Measurements from ENCODE around the gene GPC1.

GPC1 gene

DNA sequence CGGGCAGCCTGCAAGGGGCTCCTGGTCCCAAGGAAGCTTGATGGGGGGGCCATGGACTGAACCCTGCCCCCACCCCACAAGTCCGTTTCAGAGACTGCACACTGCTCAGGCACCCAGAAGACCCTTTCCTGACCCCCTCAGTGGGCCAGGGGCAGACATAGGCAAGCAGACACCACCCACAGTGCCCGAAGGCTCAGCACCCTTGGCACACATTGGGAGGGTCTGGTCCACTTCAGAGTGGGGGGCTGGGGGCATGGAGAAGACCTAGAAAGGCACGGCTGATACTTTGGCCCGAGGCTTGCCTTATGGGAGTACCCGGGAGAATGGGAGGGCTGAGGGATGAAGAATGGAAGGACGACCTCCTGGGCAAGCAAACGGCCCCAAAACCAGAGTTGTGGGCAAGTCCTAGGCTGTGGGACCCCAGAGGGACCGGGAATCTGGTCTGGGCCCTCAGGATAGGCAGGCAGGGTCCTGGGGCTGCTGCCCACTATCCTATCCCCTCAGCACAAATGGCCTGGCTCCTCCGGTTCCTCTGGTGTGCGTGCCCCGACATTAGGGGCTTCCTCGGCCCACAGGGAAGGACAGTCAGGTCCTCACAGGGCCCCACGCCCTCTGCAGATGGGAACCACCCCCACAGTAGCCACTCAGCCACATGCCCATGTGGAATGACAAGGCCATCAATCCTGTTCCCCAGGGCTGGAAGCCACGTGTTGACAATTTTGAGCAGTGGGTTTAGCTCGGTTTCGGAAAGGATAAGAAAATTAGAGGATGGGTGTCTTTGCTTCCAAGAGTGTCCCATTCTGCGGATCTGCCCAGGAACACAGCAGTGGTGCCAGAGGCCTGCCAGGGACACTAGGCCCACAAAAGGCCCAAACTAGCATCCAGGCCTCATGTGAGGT is 15.0 kb upstream of the GPC1 start:
- TF ChIP-seq POU2F2 (IDR thresholded peaks at IDR 0.05; ENCODE audit: low read depth, low read length) (no peak), SPI1 (IDR thresholded peaks at IDR 0.05; ENCODE audit: low read depth, low read length) (no peak), PAX5 (IDR thresholded peaks at IDR 0.05; ENCODE audit: insufficient read depth, low read length, severe bottlenecking) (no peak), POLR2AphosphoS5 (IDR thresholded peaks at IDR 0.05; ENCODE audit: low read depth, low read length) (no peak), POLR2A (IDR thresholded peaks at IDR 0.05; ENCODE audit: low read depth, low read length) (no peak), TAF1 (IDR thresholded peaks at IDR 0.05; ENCODE audit: low read depth, low read length) (no peak)

DNA sequence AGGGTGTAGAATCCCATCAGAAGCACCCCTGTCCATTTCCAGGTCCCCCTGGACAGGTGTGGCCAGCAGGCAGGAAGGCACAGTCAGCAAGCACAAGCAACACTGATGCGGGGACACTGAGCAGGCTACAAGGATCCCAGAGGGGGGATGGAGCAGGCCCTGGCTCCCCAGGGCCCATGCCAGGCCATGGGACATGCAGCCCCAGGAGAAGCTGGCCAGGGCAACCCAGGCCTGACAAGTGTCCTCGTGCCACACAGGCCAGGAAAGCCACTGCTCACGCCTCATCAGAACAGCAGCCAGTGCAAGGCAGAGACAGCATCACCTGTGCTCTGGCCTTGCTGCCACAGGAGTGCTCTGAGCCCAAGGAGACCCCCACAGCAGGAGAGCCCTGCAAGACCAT is 14.1 kb upstream of the GPC1 start:
- DNase-seq (ENCODE audit: insufficient read length, low spot score) (no peak), FAIRE-seq (no peak)
- TF ChIP-seq POLR2A (IDR thresholded peaks at IDR 0.05; ENCODE audit: low read depth, low read length) (no peak), TAF1 (IDR thresholded peaks at IDR 0.05; ENCODE audit: low read depth, low read length) (no peak), PAX5 (IDR thresholded peaks at IDR 0.05; ENCODE audit: insufficient read depth, low read length, severe bottlenecking) (no peak), POU2F2 (IDR thresholded peaks at IDR 0.05; ENCODE audit: low read depth, low read length) (no peak), POLR2AphosphoS5 (IDR thresholded peaks at IDR 0.05; ENCODE audit: low read depth, low read length) (no peak), SPI1 (IDR thresholded peaks at IDR 0.05; ENCODE audit: low read depth, low read length) (no peak)

More for the DNA sequence above, 15.0 kb upstream of the GPC1 start:
- DNase-seq (ENCODE audit: insufficient read length, low spot score) (no peak), FAIRE-seq (no peak)

DNA sequence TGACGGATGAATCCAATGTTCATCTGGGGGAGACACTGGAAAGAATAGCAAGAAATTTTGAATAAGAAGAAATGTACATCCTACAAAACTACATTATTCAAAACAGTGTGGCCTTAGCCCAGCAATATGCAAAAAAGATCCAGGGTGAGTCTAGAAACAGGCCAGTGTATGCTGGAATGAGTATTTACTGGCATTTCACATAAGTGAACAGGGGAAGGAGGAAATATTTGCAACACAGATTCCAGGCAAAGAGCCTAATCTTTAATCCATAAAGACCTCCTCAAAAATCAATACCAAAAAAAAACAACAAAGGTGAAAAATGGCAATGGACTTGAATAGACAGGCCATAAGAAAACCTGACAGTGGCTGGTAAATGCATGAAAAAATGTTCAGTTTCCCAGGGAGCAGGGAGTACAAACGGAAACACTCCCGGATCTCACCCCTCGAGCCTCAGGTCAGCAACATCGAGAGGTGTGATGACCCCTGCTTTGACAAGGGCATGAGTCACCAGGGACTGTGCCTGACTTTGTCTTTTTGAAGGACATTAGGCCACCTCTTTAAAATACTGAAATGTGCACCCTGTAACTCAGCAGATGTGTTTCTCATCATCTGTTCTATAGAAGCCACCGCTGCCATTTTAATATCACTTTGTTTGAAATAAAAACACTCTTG is 12.7 kb upstream of the GPC1 start:
- TF ChIP-seq POLR2A (IDR thresholded peaks at IDR 0.05; ENCODE audit: low read depth, low read length) (no peak), POU2F2 (IDR thresholded peaks at IDR 0.05; ENCODE audit: low read depth, low read length) (no peak), PAX5 (IDR thresholded peaks at IDR 0.05; ENCODE audit: insufficient read depth, low read length, severe bottlenecking) (no peak), TAF1 (IDR thresholded peaks at IDR 0.05; ENCODE audit: low read depth, low read length) (no peak), POLR2AphosphoS5 (IDR thresholded peaks at IDR 0.05; ENCODE audit: low read depth, low read length) (no peak), SPI1 (IDR thresholded peaks at IDR 0.05; ENCODE audit: low read depth, low read length) (no peak)
- no peak for DNase-seq (ENCODE audit: insufficient read length, low spot score)
- no peak for FAIRE-seq

DNA sequence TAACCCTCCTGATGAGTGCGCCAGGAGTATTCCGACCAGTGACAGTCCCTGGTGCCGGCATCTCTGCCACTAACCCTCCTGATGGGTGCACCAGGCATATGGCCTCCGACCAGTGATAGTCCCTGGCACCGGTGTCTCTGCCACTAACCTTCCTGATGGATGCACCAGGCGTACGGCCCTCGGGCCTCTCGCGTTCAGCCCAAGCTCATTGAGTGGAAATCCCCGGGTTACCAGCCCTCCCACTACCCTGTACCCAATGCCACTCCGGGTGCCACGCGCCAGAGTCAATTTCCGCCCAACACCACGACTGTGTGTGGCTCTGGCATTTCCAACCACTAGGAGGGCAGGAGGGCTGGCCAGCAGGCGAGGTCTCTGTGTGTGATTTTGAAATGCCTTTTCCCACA is 11.7 kb upstream of the GPC1 start:
- DNase-seq (ENCODE audit: insufficient read length, low spot score) (no peak), FAIRE-seq (no peak)
- TF ChIP-seq SPI1 (IDR thresholded peaks at IDR 0.05; ENCODE audit: low read depth, low read length) (no peak), POLR2AphosphoS5 (IDR thresholded peaks at IDR 0.05; ENCODE audit: low read depth, low read length) (no peak), TAF1 (IDR thresholded peaks at IDR 0.05; ENCODE audit: low read depth, low read length) (no peak), PAX5 (IDR thresholded peaks at IDR 0.05; ENCODE audit: insufficient read depth, low read length, severe bottlenecking) (no peak), POU2F2 (IDR thresholded peaks at IDR 0.05; ENCODE audit: low read depth, low read length) (no peak), POLR2A (IDR thresholded peaks at IDR 0.05; ENCODE audit: low read depth, low read length) (no peak)

DNA sequence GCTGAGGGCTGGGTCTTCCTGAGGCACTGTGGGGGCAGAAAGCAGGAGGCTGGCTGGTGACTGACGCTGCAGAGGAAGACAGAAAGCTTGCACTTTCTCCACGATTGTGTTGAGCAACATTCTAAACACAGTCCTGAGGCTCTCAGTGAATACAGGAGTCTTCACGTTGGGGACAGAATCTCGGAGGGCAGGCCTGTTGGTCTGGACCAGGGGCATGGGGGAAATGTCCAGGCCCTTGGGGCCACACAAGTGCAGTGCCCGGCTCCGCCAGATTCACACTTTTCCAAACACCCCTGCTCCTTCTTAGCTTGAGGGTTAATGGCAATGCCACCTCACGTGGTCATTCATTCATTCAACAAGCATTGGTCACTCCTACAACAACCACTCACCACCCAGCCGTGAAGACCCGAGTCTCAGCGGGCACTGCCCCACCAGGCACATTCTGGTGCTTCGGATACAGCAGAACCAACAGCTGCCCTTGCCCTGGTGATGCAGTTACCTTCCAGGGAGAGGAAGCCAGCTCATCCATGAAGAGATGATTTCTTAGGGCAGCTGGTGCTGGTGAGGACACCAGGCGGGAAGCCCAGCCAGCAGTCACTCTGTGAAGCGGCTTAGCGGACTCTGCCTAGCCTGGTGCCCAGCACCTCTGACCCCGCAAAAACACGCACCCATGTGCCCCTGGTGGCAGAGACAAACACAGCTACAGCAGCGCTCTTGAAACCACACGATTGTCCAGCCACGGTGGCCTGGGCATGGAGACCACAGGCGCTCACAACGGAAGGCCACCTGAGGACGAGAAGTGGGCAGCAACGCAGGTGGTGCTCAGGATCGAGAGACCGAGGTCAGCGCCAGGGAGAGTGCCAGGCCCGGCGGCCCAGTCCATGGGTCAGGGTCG is 10.9 kb upstream of the GPC1 start:
- DNase-seq (ENCODE audit: insufficient read length, low spot score) (no peak), FAIRE-seq (no peak)
- TF ChIP-seq POLR2AphosphoS5 (IDR thresholded peaks at IDR 0.05; ENCODE audit: low read depth, low read length) (no peak), POLR2A (IDR thresholded peaks at IDR 0.05; ENCODE audit: low read depth, low read length) (no peak), TAF1 (IDR thresholded peaks at IDR 0.05; ENCODE audit: low read depth, low read length) (no peak), SPI1 (IDR thresholded peaks at IDR 0.05; ENCODE audit: low read depth, low read length) (no peak), PAX5 (IDR thresholded peaks at IDR 0.05; ENCODE audit: insufficient read depth, low read length, severe bottlenecking) (no peak), POU2F2 (IDR thresholded peaks at IDR 0.05; ENCODE audit: low read depth, low read length) (no peak)

DNA sequence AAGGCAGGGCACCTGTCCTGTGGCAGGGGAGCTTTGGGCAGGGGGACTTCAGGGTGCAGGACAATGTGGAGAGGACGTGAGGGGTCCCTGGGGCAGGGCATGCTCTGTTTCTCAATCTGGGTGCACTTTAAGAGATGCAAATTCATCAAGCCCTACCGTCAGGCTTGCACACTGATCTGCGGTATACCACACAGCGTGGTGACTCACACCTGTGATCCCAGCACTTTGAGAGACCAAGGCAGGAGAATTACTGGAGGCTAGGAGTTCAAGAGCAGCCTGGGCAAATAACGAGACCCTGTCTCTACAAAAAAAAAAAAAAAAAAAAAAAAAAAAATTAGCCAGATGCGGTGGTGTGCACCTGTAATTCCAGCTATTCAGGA is 10.2 kb upstream of the GPC1 start:
- FAIRE-seq (no peak), DNase-seq (ENCODE audit: insufficient read length, low spot score) (no peak)
- TF ChIP-seq POU2F2 (IDR thresholded peaks at IDR 0.05; ENCODE audit: low read depth, low read length) (no peak), PAX5 (IDR thresholded peaks at IDR 0.05; ENCODE audit: insufficient read depth, low read length, severe bottlenecking) (no peak)

DNA sequence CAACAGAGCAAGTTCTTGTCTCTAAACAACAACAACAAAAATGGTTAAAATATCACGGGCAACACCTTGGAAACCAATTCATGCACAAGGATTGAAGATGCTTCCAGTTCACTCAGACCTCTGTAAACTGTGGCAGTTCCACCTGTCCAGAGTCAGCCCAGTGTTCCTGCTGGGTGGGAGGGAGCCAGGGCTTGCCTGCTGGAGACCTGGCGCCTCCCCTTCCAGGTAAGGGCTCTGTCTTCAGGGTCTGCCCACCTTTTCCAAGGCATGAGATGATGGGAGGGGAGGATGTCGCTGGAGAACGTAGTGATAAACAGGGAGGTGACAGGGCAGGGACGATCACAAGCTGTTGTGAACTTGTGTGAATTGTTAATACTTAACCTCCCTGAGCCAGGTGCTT is 9.8 kb upstream of the GPC1 start:
- TF ChIP-seq POU2F2 (IDR thresholded peaks at IDR 0.05; ENCODE audit: low read depth, low read length), result no peak
- no peak for TF ChIP-seq POLR2A (IDR thresholded peaks at IDR 0.05; ENCODE audit: low read depth, low read length)
- no peak for TF ChIP-seq PAX5 (IDR thresholded peaks at IDR 0.05; ENCODE audit: insufficient read depth, low read length, severe bottlenecking)
- TF ChIP-seq SPI1 (IDR thresholded peaks at IDR 0.05; ENCODE audit: low read depth, low read length), result no peak
- TF ChIP-seq POLR2AphosphoS5 (IDR thresholded peaks at IDR 0.05; ENCODE audit: low read depth, low read length), result no peak
- TF ChIP-seq TAF1 (IDR thresholded peaks at IDR 0.05; ENCODE audit: low read depth, low read length), result no peak
- DNase-seq (ENCODE audit: insufficient read length, low spot score), result no peak
- FAIRE-seq, result no peak

DNA sequence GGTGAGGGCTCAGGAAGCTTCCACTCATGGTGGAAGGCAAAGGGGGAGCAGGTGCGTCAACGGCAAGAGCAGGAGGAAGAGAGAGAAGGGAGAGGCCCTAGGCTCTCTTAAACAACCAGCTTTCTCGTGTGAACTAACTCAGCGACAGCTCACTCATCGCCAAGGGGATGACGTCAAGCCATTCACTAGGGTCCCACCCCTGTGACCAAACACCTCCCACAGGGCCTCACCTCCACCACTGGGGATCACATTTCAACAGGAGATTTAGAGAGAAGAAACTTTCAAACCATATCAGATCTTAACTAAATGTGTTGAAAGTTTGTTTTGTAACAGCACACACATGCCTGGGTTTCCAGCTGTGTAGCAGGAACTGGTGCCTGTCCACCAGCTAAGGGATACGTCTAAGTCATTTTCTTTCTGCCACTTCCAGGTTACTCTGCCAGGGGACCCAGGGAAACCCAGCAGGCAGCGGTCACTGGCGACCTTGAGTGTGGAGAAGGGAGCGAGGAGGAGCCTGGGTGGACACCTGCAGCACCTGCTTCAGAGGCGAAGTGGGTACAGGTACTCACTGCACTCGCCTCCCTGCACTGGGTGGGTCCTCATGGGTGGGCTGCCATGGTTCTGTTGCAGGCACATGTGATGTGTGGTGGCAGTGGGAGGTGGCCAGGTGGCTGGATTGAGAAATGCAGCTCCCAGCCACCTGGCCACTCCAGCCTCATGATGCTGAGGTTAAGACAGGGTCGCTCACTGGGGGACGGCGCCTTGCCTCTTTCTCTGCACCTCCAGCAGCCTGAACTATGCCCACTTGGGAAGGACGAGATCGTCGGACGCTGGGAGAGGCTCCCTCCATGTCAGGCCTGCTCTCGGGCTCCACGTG is 8.4 kb upstream of the GPC1 start:
- TF ChIP-seq POLR2A (IDR thresholded peaks at IDR 0.05; ENCODE audit: low read depth, low read length), result no peak
- no peak for TF ChIP-seq POU2F2 (IDR thresholded peaks at IDR 0.05; ENCODE audit: low read depth, low read length)
- no peak for TF ChIP-seq POLR2AphosphoS5 (IDR thresholded peaks at IDR 0.05; ENCODE audit: low read depth, low read length)
- no peak for TF ChIP-seq PAX5 (IDR thresholded peaks at IDR 0.05; ENCODE audit: insufficient read depth, low read length, severe bottlenecking)
- no peak for TF ChIP-seq SPI1 (IDR thresholded peaks at IDR 0.05; ENCODE audit: low read depth, low read length)
- no peak for TF ChIP-seq TAF1 (IDR thresholded peaks at IDR 0.05; ENCODE audit: low read depth, low read length)
- DNase-seq (ENCODE audit: insufficient read length, low spot score) (no peak), FAIRE-seq (no peak)

All from GM12891 (cell line).